Keratinocyte (primary cell): Measurements from ENCODE around the gene KCNG1. TPM values are rescaled to one million over a fixed set of nuclear protein-coding genes. Genes with fewer than 3 reads are reported as not detected.

ENCODE experiments used
- DNase-seq: peaks from one replicate; pipeline ENCODE4 v3.0.0-alpha.2; 2011; ENCODE audit warnings: low read depth, missing footprints, low spot score
- FAIRE-seq: peaks from 2 replicates; lab custom pipeline; 2011; peaks lifted over from hg19 to GRCh38; lab: Jason Lieb, UNC
- H2AFZ ChIP-seq: 2 replicates; pipeline ENCODE4 v1.6.0; 2012; ENCODE audit warnings: low read length, control low read depth, inconsistent platforms; ENCODE audit not compliant: control insufficient read depth
- H3K27ac ChIP-seq: 2 replicates; pipeline ENCODE4 v1.5.1; 2011; ENCODE audit warnings: low read length; ENCODE audit not compliant: control insufficient read depth, insufficient read depth
- H3K27me3 ChIP-seq: 3 replicates; pipeline ENCODE4 v1.6.0; 2011; ENCODE audit warnings: low read length; ENCODE audit not compliant: control insufficient read depth, insufficient read depth; ENCODE audit errors: extremely low read depth
- H3K36me3 ChIP-seq, 2 experiments: 2 replicates in 1 of 2; 3 replicates in 1 of 2; pipeline ENCODE4 v1.5.1; 2011; ENCODE audit warnings: low read length in 2 of 2, mild to moderate bottlenecking in 1 of 2; ENCODE audit not compliant: control insufficient read depth in 2 of 2, insufficient read depth in 2 of 2; ENCODE audit errors: extremely low read depth in 1 of 2
- H3K4me1 ChIP-seq: 3 replicates; pipeline ENCODE4 v1.5.1; 2011; ENCODE audit warnings: low read length; ENCODE audit not compliant: control insufficient read depth, insufficient read depth; ENCODE audit errors: extremely low read depth
- H3K4me2 ChIP-seq: 3 replicates; pipeline ENCODE4 v1.6.0; 2011; ENCODE audit warnings: low read depth, low read length; ENCODE audit not compliant: control insufficient read depth, insufficient read depth; ENCODE audit errors: extremely low read depth
- H3K4me3 ChIP-seq, 3 experiments: fragments of 200-600 bp in 1 of 3; sonication (generic) in 1 of 3; 2 replicates in 2 of 3; 3 replicates in 1 of 3; pipeline ENCODE4 v1.5.1; 2011 to 2016; ENCODE audit warnings: low read length in 3 of 3, mild to moderate bottlenecking in 3 of 3, control low read depth in 2 of 3, inconsistent platforms in 1 of 3, low read depth in 1 of 3, mixed read lengths in 1 of 3, mixed run types in 1 of 3, moderate library complexity in 1 of 3; ENCODE audit not compliant: control insufficient read depth in 2 of 3, insufficient read depth in 2 of 3; ENCODE audit errors: extremely low read depth in 1 of 3
- H3K79me2 ChIP-seq: 2 replicates; pipeline ENCODE4 v1.6.0; 2012; ENCODE audit warnings: low read length; ENCODE audit not compliant: control insufficient read depth, insufficient read depth
- H3K9ac ChIP-seq: 3 replicates; pipeline ENCODE4 v1.6.0; 2011; ENCODE audit warnings: low read length; ENCODE audit not compliant: control insufficient read depth, insufficient read depth; ENCODE audit errors: extremely low read depth
- H3K9me1 ChIP-seq: 3 replicates; pipeline ENCODE4 v1.6.0; 2011; ENCODE audit warnings: low read length; ENCODE audit not compliant: control insufficient read depth, insufficient read depth; ENCODE audit errors: extremely low read depth
- H3K9me3 ChIP-seq: 2 replicates; pipeline ENCODE4 v1.5.1; 2012; ENCODE audit warnings: low read depth, low read length; ENCODE audit not compliant: control insufficient read depth
- H4K20me1 ChIP-seq: 3 replicates; pipeline ENCODE4 v1.6.0; 2011; ENCODE audit warnings: low read length; ENCODE audit not compliant: control insufficient read depth, insufficient read depth; ENCODE audit errors: extremely low read depth
- EZH2 ChIP-seq: IDR thresholded peaks from one replicate; pipeline ENCODE4 v1.6.1; 2012; ENCODE audit warnings: inconsistent platforms, mild to moderate bottlenecking, low read length, moderate library complexity
- dilution Hi-C: fragments of 300-500 bp; cut with MboI; formaldehyde crosslinking; loops from one replicate; pipeline ENCODE4 v1.7.0; 2020; ENCODE audit warnings: low sequenced_read_pairs; ENCODE audit not compliant: extremely low pct_ligation_motif_present
- polyA plus RNA-seq, 5 experiments: library from polyadenylated mRNA; depleted of rRNA in 3 of 5; stranded (reverse) in 3 of 5; stranded (forward) in 1 of 5; unstranded in 1 of 5; fragments of >200 nt; gene quantifications; 1 replicate in 1 of 5; 2 replicates in 3 of 5; 3 replicates in 1 of 5; pipeline versions ENCODE4 v1.2.1 to v1.2.3, GENCODE V29; 2011 to 2012; ENCODE audit warnings: missing spikeins in 2 of 5, low read depth in 1 of 5, low replicate concordance in 1 of 5
- TF ChIP-seq, protein P1 (sequence below), 3 experiments: IDR thresholded peaks in 1 of 3; conservative IDR thresholded peaks in 1 of 3; optimal IDR thresholded peaks in 1 of 3; 2 replicates in 2 of 3; 3 replicates in 1 of 3; pipeline versions ENCODE3 to v1.5.1; 2011; ENCODE audit warnings: low read length in 3 of 3, mild to moderate bottlenecking in 3 of 3, moderate library complexity in 2 of 3, control low read depth in 1 of 3, inconsistent platforms in 1 of 3; ENCODE audit not compliant: insufficient read depth in 2 of 3; ENCODE audit errors: extremely low read depth in 1 of 3

KCNG1 gene
- polyA plus RNA-seq, 1 donor (not counting 4 experiments of a cell fraction or from before 2014, with no cell fraction given), result 2.5 TPM

DNA sequence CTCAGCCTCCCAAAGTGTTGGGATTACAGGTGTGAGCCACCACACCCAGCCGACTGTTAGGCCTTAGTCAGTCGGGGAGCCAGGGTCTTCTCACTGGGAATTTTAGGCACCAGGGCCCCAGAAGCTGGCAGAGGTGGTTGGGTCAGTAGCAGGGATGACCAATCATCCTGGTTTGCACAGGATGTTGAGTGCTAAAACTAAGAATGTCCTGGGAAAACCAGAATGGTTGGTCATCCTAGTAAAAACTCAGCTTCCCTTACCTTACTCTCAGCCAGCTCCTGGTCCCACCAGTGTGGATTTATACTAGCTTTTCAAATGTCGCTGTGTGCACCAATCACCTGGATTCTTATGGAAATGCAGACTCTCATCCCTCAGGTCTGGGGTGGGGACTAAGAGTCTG is 31.8 kb downstream of the KCNG1 start:
- TF ChIP-seq, protein P1, sequence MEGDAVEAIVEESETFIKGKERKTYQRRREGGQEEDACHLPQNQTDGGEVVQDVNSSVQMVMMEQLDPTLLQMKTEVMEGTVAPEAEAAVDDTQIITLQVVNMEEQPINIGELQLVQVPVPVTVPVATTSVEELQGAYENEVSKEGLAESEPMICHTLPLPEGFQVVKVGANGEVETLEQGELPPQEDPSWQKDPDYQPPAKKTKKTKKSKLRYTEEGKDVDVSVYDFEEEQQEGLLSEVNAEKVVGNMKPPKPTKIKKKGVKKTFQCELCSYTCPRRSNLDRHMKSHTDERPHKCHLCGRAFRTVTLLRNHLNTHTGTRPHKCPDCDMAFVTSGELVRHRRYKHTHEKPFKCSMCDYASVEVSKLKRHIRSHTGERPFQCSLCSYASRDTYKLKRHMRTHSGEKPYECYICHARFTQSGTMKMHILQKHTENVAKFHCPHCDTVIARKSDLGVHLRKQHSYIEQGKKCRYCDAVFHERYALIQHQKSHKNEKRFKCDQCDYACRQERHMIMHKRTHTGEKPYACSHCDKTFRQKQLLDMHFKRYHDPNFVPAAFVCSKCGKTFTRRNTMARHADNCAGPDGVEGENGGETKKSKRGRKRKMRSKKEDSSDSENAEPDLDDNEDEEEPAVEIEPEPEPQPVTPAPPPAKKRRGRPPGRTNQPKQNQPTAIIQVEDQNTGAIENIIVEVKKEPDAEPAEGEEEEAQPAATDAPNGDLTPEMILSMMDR (optimal IDR thresholded peaks at IDR 0.05 in 1 of 3, IDR thresholded peaks at IDR 0.05 in 1 of 3, conservative IDR thresholded peaks at IDR 0.05 in 1 of 3; ENCODE audit: extremely low read depth in 1 of 3, insufficient read depth in 2 of 3, low read length in 3 of 3), result no peak
- no peak for TF ChIP-seq EZH2
- no peak overlapping the region for H2AFZ ChIP-seq

GRCh38 chr20:50987493-50988210 is 35.3 kb downstream of the KCNG1 start:
- H3K27ac ChIP-seq, result no peak overlapping the region
- peak; percentile 83 for FAIRE-seq
- H3K36me3 ChIP-seq, result no peaks in the 10 kb centered on the region
- peak overlapping the region; percentile 2 for H3K9ac ChIP-seq
- dilution Hi-C loops, result no loop called here
- H3K4me2 ChIP-seq, result peak overlapping the region; percentile 28
- H3K4me3 ChIP-seq, result no peak overlapping the region
- peak; percentile 75 for DNase-seq
- H3K4me1 ChIP-seq, result peaks cover 12% of the 10 kb centered on the region
- H3K27me3 ChIP-seq, result no peaks in the 10 kb centered on the region
- H4K20me1 ChIP-seq, result no peaks in the 10 kb centered on the region
- TF ChIP-seq EZH2, result no peak
- TF ChIP-seq, protein P1 (optimal IDR thresholded peaks at IDR 0.05 in 1 of 3, IDR thresholded peaks at IDR 0.05 in 1 of 3, conservative IDR thresholded peaks at IDR 0.05 in 1 of 3; ENCODE audit: extremely low read depth in 1 of 3, insufficient read depth in 2 of 3, low read length in 3 of 3), result peak; percentile 77 to 93 (median 91)
- H3K9me1 ChIP-seq, result no peaks in the 10 kb centered on the region
- H2AFZ ChIP-seq, result peak overlapping the region; percentile 54
- H3K79me2 ChIP-seq, result no peaks in the 10 kb centered on the region
- no peaks in the 10 kb centered on the region for H3K9me3 ChIP-seq

More for the DNA sequence above, 31.8 kb downstream of the KCNG1 start:
- no peak overlapping the region for H3K9ac ChIP-seq
- H3K27ac ChIP-seq, result no peak overlapping the region
- no peak overlapping the region for H3K4me2 ChIP-seq
- dilution Hi-C loops, result no loop called here
- no peaks in the 10 kb centered on the region for H3K79me2 ChIP-seq
- FAIRE-seq (no peak), DNase-seq (no peak)
- no peak overlapping the region for H3K4me3 ChIP-seq
- H3K4me1 ChIP-seq, result peaks cover 18% of the 10 kb centered on the region
- H3K9me3 ChIP-seq, result no peaks in the 10 kb centered on the region
- no peaks in the 10 kb centered on the region for H4K20me1 ChIP-seq
- no peaks in the 10 kb centered on the region for H3K36me3 ChIP-seq
- no peaks in the 10 kb centered on the region for H3K27me3 ChIP-seq
- H3K9me1 ChIP-seq, result no peaks in the 10 kb centered on the region
